ENCODE measurements around the gene KIRREL1. TPM values are rescaled to one million over a fixed set of nuclear protein-coding genes. Genes with fewer than 3 reads are reported as not detected.
A peak's percentile ranks its signal among the peaks of the same experiment; 100 is the strongest.

KIRREL1 gene
- total RNA-seq, 1 experiment from 2014 or later, result 30.5 TPM

DNA sequence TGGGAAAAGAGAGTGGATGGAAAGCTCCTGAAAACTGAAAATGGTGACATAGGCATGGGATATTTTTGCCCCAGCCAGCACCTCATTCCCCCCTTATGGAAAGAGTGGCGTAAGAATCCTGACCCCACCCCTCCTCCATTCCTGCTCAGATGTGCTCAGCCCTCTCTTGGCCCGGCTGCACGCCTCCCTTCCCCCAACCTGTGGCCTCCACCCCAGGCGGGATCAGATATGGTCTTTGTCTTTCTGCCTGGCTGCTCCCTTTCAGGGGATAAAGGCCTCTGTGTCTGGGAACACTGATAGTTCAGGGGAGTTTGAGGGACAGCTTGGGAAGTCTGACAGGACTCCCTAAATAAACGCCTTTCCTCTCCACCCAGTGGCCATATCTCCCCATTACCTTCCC is 49.8 kb downstream of the KIRREL1 start:
- H3K4me1 Mint-ChIP-seq, result peaks cover 47 to 54% of the 10 kb centered on the region in 2 experiments
- no peak overlapping the region for H4K5ac ChIP-seq (ENCODE audit: insufficient read length, low read depth, low read length)
- no peak overlapping the region; a peak in 2 of 7 replicates for H3K27ac Mint-ChIP-seq
- no peak overlapping the region for H2BK15ac ChIP-seq (ENCODE audit: low read depth, low read length)
- H3K9me3 Mint-ChIP-seq, result no peaks in the 10 kb centered on the region
- H3K36me3 Mint-ChIP-seq (ENCODE audit: insufficient read depth in 1 of 3, low read depth in 3 of 3), result no peaks in the 10 kb centered on the region; a peak in 2 of 7 replicates
- no peak overlapping the region for H3K56ac ChIP-seq (ENCODE audit: insufficient read length, low read depth, low read length)
- no peak overlapping the region for H3K18ac ChIP-seq (ENCODE audit: insufficient read length, low read depth, low read length)
- no peak overlapping the region for H3K4me2 ChIP-seq (ENCODE audit: insufficient read depth, insufficient read length, low read length)
- no peak overlapping the region for H3K4me3 Mint-ChIP-seq
- H3K27me3 ChIP-seq (ENCODE audit: insufficient read depth, low read length), result no peaks in the 10 kb centered on the region
- no peak overlapping the region for H3K14ac ChIP-seq (ENCODE audit: insufficient read depth, low read length)
- no peaks in the 10 kb centered on the region for H3K9me3 ChIP-seq (ENCODE audit: control insufficient read depth, low read depth, low read length)
- H3K27me3 Mint-ChIP-seq (ENCODE audit: low read depth), result no peaks in the 10 kb centered on the region
- H4K8ac ChIP-seq (replicated peaks; ENCODE audit: insufficient read length, low read depth, low read length), result no peak overlapping the region
- H2AFZ ChIP-seq (ENCODE audit: low read length), result no peak overlapping the region
- no peaks in the 10 kb centered on the region for H3K23me2 ChIP-seq (ENCODE audit: insufficient read length, low read depth, low read length, poor library complexity, severe bottlenecking)
- no peak overlapping the region for H3T11ph ChIP-seq (ENCODE audit: low read length)
- H2BK20ac ChIP-seq (ENCODE audit: low read depth, low read length, poor library complexity, severe bottlenecking), result no peak overlapping the region
- H4K91ac ChIP-seq (ENCODE audit: insufficient read length, low read depth, low read length), result no peak overlapping the region
- WGBS (ENCODE audit: extremely low coverage, insufficient read length, low lambda C conversion rate), result no CpG with 5 or more reads among the region's 5 CpGs
- H2BK5ac ChIP-seq (ENCODE audit: insufficient read length, low read length), result no peak overlapping the region
- H2BK12ac ChIP-seq (ENCODE audit: insufficient read length, low read depth, low read length), result no peak overlapping the region
- peaks cover 4% of the 10 kb centered on the region for H3K79me1 ChIP-seq (ENCODE audit: insufficient read depth, low read depth, low read length, poor library complexity, severe bottlenecking)
- H3K9ac ChIP-seq (ENCODE audit: extremely low read depth, insufficient read length, low read length), result no peak overlapping the region
- peaks cover 24% of the 10 kb centered on the region for H3K4me1 ChIP-seq (ENCODE audit: insufficient read depth, low read length)
- H3K27ac ChIP-seq (ENCODE audit: insufficient read length, low read depth, low read length), result no peak overlapping the region
- no peak overlapping the region for H2BK120ac ChIP-seq (ENCODE audit: low read depth, low read length, poor library complexity, severe bottlenecking)
- H3K4ac ChIP-seq (ENCODE audit: low read depth, low read length), result no peak overlapping the region
- TF ChIP-seq, protein P1, sequence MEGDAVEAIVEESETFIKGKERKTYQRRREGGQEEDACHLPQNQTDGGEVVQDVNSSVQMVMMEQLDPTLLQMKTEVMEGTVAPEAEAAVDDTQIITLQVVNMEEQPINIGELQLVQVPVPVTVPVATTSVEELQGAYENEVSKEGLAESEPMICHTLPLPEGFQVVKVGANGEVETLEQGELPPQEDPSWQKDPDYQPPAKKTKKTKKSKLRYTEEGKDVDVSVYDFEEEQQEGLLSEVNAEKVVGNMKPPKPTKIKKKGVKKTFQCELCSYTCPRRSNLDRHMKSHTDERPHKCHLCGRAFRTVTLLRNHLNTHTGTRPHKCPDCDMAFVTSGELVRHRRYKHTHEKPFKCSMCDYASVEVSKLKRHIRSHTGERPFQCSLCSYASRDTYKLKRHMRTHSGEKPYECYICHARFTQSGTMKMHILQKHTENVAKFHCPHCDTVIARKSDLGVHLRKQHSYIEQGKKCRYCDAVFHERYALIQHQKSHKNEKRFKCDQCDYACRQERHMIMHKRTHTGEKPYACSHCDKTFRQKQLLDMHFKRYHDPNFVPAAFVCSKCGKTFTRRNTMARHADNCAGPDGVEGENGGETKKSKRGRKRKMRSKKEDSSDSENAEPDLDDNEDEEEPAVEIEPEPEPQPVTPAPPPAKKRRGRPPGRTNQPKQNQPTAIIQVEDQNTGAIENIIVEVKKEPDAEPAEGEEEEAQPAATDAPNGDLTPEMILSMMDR (conservative IDR thresholded peaks at IDR 0.05), result 0 out of 3 replicates have a peak, but pooled peaks have one; percentile 15
- no peaks in the 10 kb centered on the region; the same call in 1 of the 2 replicates for H3K79me2 ChIP-seq (ENCODE audit: insufficient read depth, low read length)
- no peaks in the 10 kb centered on the region for H4K20me1 ChIP-seq (ENCODE audit: control insufficient read depth, insufficient read depth, insufficient read length)
- no peak overlapping the region for H3K23ac ChIP-seq (ENCODE audit: insufficient read length, low read depth, low read length)
- H2AK5ac ChIP-seq (ENCODE audit: insufficient read length, low read length), result no peak overlapping the region
- no peak for DNase-seq

Measured in H9 (cell line).